GM19035 (cell line): Measurements from ENCODE around the gene TNFAIP6.
A peak's percentile ranks its signal among the peaks of the same experiment; 100 is the strongest.

ENCODE experiments used
- ATAC-seq: cut with Tn5 transposase; IDR thresholded peaks from one replicate; pipeline ENCODE4 v1.9.1; 2021; ENCODE audit not compliant: unreplicated experiment

TNFAIP6 gene

DNA sequence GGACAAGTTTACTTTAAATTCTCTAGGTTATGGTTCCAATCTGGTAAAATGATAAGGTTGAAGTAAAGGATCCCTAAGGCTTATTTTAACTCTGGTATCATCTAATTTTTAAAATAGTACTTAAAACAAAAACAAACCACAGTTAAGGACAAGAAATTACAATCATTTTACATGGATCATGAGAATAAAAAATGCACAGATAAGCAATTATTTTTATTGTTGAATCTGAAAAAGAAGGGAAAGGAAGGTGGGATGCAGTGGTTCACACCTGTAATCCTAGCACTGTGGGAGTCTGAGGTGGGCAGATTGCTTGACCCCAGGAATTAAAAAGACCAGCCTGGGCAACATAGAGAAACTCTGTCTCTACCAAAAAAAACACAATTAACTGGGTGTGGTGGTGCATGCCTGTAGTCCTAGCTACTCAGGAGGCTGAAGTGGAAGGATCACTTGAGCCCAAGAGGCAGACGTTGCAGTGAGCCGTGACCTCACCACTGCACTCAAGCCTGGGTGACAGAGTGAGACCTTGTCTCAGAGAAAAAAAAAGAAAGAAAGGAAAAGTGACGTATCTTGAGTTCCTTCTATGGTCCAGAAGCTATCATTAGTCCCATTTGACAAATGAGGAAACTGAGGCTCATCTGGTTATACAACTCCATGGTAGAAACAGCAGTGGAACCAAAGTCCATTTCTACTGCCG lies 2.5 kb downstream of the TNFAIP6 start:
- no peak for ATAC-seq

DNA sequence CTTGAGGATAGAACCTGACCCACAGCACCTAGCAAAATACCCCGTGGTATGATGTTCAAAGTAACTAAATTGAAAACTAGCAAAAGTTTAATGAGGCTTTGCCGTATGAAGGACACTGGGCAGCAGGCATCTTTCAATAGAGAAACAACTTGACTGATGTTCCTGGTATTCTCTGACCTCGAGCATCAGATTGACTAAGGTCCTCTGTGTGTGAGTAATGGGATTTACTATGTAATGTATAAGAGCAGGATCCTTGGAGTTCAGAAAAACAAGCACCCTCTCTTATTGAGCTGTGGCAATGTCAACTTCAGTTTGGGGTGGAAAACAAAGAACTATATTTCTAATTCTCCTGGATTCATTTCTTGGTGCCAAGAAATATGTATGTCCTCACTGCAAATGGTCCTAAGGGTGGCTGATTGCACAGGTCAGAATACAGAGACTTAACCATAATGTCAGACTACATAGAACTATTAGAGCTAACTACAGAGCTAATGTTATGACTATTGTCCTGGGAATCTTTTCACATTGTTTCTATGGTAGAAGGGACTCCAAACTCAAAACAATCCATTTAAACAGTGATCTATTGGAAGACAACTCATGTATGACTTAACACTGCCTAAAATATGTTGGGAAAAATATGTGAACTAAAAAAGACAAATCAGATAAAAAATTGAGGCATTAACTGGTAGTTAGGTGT lies 4.4 kb downstream of the TNFAIP6 start:
- ATAC-seq, result no peak

DNA sequence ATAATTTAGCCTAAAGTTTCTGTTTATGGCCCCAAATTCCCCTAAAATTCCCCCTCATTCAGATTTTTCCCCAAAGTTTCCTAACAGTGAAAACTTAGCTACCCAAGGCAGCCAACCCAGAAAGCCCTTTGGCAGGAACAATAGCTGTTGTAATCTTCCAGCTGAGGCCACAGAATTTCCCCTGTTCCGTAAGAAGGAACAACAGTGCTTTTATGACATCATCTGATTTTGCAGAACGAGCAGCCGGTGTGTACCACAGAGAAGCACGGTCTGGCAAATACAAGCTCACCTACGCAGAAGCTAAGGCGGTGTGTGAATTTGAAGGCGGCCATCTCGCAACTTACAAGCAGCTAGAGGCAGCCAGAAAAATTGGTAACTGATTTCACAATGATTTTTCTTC lies 6.3 kb downstream of the TNFAIP6 start:
- ATAC-seq, result peak; percentile 91

DNA sequence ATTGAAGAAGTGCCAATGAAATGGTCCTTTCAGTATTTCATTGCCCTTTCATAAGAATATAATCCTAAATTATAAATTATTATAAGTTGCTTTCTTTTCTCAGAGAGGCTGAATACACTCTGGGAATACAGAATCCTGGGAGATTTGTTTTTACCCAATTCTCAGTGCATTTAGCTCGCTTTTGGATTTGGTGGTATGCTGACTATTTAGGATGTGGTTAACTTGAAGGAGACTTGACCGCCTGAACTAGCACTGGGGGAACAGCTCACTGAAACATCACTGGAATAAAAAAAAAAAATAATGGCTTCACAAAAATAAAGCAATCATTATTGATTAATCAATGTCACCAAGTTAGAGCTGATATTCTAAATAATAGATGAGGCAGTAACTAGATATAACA lies 10.2 kb downstream of the TNFAIP6 start:
- ATAC-seq, result no peak

DNA sequence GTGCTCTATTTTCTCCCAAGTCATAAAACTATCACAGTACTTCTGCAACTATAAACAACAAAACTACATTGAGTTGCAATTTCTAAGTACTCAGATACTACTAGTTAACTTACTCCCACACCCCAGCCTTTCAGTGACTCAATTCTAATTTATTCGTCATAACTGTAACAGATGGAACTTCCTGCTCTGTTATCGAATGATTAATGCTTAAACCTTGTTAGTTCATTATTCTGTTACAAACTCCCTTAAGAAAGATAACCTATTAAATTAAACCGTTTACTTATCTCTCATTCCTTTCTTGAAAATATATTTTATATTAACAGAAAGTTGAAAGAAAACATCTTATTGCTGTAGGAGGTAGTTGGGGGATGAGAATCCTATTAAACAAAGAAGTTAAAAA lies 17.0 kb downstream of the TNFAIP6 start:
- peak; percentile 95 for ATAC-seq

DNA sequence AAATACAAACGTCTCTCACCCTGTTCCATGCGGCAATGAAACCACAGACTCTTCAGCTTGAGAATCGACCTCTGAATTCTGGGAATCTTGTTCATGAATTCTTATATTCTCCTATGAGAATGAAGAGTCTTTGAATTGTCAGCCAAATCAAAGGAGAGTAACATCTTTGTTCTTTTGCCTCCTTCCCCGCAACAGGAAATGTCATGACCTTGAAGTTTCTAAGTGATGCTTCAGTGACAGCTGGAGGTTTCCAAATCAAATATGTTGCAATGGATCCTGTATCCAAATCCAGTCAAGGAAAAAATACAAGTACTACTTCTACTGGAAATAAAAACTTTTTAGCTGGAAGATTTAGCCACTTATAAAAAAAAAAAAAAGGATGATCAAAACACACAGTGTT lies 21.8 kb downstream of the TNFAIP6 start:
- ATAC-seq, result no peak

DNA sequence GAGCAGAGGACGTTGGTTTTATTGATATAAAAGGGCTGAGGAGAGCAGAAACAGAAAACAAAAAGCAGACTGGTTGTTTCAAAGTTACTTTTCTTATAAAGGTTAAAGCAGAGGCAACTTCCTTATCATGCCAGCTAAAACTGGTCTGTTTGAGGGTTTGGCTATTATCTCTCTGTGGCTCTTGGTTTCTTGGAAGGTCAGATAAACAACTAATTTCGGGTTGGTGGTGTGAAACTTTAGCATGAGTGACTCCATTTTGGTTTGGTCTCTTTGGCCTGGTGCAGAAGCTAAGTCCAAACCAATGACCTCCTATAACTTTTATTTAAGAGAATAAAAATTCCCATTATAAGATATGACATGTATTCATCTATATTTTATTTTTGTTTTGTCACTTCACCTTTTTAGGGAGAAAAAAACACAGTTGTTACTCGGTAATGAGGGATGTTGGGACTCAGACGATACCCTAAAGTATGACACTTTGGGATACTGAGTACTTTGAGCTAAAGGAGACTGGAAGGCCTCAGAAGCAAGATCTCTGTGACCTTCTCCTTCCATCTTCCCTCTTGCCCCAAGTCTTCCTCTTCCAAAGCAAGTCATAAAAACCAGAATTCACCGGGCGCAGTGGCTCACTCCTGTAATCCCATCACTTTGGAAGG lies 23.3 kb downstream of the TNFAIP6 start:
- no peak for ATAC-seq

DNA sequence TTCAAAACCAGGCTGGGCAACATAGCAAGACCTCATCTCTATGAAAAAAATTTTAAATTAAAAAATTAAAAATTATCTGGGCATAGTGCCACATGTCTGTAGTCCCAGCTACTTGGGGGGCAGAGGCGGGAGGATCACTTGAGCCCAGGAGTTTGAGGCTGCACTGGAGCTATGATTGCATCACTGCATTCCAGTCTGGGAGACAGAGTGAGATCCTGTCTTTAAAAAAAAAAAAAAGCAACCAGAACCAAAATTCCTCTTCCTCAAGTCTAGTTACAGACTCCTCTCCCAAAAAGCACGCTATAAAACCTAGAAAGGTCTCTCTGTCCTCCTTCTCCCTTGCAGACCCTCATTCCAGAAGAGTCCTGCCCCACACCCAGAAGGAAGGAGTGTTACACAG lies 23.9 kb downstream of the TNFAIP6 start:
- no peak for ATAC-seq

DNA sequence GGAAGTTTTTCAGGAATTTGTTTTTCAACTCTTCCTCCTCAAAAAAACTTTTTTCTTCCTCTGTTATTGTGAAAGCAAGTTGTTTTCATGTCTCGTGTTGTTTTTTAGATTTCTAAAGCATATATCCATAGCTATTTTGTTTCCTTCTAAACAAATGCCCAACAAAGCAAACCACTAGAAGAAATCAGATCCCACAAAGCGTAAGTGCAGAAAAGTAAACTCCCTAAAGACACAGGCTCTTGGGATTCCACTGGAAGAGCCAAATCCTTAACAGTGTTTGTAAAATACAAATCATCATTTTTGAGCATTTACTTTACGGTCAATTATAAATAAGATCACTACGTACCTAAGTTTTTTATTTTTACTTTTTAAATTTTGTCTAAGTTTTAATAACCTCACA lies 30.6 kb downstream of the TNFAIP6 start:
- no peak for ATAC-seq

DNA sequence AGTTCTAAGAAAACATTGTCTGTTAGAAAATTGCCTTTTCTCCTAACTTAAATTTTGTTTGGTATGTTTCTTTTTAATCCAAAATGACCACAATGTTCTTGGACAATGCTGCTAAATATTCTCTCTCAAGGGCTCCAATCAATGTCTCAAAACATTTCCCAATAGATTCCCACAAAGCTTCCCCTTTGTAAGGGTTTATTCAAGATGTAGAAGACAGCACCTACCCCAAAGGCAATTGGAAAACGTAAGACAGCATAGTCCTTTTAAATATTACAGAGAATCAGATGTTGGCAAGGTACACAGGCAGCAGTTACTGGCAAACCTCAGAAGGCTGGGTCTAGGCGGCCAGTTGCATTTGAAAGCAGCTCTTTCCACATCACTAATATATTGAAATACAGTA lies 34.0 kb downstream of the TNFAIP6 start:
- ATAC-seq, result no peak

DNA sequence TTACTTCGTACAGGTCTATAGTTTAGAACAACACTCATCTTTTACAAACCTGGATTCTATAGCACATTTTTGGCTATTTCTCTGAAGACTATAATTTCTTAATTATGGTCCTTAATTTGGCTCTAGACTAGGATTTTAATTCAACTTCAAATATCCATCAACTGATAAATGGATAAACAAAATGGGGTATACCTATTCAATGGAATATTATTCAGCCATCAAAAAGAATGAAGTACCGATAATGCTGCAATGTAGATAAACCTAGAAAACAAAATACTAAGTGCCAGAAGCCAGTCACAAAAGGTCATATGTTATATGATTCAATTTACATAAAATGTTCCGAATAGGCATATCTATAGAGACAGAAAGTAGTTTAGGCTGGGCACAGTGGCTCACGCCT lies 37.1 kb downstream of the TNFAIP6 start:
- no peak for ATAC-seq

DNA sequence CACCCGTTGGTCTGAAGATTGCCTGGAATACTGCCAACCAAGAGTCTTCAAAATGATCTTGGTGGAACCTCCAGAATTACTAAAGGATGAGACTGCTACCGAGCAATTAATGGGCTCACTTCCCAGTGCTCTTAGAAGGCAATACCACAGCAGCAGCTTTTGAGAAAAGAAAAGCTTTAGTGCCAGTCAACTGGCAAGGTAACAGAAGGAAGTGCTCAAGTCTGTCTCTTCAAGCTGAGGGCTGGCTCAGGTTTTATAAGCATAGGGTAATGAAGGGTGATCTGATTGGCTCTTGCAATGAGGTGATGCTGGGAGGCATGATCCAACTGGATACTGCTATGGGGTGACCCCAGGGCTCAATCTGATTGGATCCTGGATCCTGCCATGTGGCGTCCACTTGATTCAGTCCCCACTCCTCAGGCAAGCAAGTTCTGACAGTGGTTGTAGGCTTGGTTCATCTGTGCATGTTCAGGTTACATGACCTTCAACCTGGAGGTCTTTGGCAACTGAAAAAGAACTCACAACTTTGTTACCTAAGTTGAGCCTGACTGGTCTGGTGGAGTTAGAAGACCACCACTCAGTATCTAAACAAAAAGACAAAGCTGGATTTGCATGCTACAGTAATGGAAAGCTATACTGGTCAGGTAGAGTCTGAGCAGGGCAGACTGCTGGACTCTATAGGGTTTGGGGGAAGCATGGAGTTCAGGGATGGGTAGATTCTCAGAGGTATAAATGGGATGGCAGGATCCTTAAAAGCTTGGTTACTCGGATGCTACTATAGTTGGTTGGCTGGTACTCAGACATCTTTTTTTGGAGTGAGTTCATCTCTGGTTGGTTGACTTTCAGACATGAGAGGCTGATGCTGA lies 38.4 kb downstream of the TNFAIP6 start:
- ATAC-seq, result no peak

DNA sequence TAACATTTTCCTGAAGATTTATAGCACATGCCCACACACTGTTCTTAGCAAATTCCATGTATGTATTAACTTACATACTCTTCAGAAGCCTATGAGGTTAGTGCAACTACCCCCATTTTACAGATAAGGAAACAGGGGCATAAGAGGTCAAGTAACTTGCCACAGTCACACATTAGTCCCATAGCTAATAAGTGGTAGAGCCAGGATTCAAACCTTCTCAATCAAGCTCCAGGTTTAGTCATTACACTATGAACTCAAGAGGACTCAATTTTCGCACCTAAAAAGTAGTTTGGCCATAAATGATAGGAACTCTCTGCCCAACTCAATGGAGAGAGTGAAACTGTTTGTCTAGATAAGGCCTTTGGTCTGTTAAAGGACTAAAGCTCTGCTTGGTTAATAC lies 42.6 kb downstream of the TNFAIP6 start:
- no peak for ATAC-seq

DNA sequence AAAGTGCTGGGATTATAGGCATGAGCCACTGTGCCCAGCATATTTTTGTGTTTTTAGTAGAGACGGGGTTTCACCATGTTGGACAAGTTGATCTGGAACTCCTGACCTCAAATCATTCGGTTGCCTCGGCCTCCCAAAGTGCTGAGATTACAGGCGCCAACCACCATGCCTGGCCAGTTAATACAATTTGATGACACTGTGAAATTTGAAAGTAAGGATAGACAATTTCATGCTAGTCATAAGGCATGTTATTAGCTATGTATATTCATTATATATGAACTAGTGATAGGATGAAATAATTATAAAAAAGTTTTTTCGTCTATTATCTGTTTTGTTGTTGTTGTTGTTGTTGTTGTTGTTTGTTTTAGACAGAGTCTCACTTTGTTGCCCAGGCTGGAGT lies 43.8 kb downstream of the TNFAIP6 start:
- ATAC-seq, result no peak

DNA sequence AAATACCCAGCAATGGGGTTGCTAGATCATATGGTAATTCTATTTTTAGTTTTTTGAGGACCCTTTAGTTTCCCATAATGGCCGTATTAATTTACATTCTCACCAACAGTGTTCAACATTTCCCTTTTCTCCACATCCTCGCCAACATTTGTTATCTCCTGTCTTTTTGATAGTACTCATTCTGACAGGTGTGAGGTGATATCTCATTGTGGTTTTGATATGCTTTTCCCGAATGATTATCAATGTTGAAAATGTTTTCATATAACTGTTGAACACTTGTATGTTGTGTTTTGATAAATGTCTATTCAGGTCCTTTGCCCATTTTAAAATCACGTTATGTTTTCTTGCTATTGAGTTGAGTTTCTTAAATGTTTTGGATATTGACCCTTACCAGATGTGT lies 46.5 kb downstream of the TNFAIP6 start:
- ATAC-seq, result no peak

DNA sequence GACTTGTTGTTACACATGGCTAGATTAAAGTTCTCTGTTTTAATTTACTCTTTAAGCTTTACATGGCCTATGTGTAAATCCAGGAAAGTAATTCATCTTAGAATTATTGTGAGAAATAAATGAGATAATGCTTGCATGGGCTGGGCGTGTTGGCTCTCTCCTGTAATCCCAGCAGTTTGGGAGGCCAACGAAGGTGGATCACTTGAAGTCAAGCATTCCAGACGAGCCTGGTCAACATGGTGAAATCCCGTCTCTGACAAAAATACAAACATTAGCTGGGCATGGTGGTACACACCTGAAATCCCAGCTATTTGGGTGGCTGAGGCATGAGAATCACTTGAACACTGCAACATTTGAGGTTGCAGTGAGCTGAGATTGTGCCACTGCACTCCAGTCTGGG lies 48.0 kb downstream of the TNFAIP6 start:
- no peak for ATAC-seq

DNA sequence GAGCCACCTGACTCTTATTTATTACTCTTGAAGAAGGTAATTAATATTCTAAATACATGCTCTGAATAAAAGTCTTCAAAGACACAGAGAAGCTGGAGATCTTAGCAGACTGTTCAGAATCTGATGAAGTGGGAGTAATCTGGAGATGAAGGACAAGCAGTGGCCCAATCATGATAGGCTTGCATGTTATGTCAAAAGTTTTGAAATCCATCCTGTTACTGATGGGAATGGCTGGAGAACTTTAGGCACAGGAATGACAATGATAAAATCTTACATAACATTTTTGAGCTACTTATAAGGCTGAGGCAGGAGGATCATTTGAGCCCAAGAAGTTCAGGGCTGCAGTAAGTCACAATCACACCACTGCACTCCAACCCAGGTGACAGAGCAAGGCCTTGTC lies 49.9 kb downstream of the TNFAIP6 start:
- no peak for ATAC-seq

DNA sequence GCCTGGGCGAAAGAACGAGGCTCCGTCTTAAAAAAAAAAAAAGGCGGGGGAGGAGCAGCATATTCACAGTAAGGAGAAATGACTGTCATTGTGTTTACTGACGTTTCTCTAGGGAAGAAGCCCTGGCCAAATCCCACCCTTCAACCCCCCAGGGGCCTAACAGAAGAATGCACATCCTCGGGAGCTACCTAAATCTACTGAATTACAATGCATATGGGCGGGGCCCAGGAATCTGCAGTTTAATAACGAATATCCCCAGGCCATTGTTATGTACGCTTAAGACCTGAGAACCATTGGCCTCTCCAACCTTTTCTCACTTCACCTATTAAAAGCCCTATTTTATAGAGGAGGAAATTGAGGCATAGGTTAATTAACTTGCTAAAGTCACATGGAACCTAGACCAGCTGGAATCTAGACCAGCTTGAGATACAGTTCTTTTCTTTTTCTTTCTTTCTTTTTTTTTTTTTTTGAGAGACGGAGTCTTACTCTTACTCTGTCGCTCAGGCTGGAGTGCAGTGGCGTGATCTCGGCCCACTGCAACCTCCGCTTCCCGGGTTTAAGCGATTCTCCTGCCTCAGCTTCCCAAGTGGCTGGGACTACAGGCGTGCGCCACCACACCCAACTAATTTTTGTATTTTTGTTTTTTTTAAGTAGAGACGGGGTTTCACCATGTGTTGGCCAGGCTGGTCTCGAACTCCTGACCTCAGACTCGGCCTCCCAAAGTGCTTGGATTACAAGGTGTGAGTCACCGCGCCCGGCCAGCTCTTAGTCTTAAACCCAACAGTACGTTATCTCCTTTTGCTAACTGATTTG lies 51.6 kb downstream of the TNFAIP6 start:
- no peak for ATAC-seq

DNA sequence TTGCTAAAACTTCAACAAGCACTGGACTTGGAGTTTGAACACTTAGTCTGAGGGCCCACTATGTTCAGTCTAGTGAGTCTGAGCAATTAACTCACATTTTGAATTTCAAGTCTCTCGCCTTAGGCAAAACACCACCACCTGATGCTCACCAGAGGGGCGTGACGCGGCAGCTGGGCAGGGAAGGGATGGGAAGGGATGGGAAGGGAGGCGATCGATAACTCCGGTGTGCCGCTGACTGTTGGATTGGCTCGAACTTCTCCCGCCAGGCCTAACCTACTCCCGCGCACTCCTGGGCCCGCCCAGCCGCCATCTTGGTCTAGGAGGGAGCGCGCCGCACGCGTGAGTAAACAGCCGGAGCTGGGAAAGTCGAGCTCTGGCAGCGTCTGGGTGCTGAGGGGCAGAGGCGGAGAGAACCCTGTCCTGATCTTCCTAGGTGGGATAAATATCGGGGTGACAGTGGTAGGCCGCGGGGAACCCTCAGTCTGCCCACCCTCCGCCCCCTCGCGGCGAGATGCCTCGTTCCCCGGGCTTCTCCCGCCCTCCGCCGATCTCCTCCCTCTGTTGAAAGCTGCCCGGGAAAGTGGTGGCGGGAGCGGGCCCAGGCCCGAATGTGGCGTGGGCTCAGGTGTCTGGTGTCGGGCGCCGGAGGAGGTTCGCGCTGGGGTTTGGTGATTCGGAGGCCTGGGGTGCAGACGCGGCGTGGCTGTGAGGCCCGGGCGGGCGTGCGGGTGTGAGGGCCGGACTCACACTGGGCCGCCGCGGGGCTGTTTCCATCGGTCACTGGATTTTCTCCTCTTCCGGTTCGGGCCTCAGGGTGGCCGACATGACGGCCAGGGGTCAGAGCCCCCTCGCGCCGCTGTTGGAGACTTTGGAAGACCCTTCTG lies 52.5 kb downstream of the TNFAIP6 start, which contains the start of gene RIF1:
RIF1 (plus strand) TSS at position 302 of the 884 bp plus-strand sequence; CDS start at position 824, 522 bp downstream.
- peak; percentile 93 for ATAC-seq

DNA sequence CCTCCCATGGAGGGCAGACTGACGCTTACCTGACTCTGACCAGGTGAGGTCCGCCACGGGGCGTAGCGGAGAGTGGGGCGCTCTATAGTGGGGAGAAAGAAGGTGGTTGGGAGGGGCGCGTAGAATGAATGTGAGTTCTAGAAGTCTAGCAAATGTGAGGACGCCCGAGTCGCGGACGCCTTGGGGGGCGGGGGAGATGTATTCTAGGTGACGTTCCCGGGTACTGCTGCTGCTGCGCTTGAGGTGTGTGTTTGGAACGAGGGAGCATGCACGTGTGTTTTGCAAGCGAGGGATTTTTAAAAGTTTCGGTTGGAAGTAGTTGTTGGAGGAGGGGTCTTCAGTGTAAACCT lies 53.1 kb downstream of the TNFAIP6 start:
- ATAC-seq, result peak; percentile 41
